Prostate gland (tissue), 2 donors: ENCODE results near the gene PCDHAC2.

Experiments
- POLR2A ChIP-seq: fragments of 450-650 bp; IDR thresholded peaks from one replicate; pipeline ENCODE4 v1.6.1; 2016; ENCODE audit warnings: antibody characterized with exemption, mild to moderate bottlenecking
- TF ChIP-seq, protein P1 (sequence below), 4 experiments: fragments of 200-600 bp in 2 of 4; fragments of 450-650 bp in 2 of 4; sonication (generic) in 2 of 4; IDR thresholded peaks; 1 replicate in 3 of 4; 2 replicates in 1 of 4; pipeline ENCODE4 v1.5.1; 2016 to 2019; ENCODE audit warnings: antibody characterized with exemption in 4 of 4, mild to moderate bottlenecking in 2 of 4, moderate library complexity in 2 of 4

DNA sequence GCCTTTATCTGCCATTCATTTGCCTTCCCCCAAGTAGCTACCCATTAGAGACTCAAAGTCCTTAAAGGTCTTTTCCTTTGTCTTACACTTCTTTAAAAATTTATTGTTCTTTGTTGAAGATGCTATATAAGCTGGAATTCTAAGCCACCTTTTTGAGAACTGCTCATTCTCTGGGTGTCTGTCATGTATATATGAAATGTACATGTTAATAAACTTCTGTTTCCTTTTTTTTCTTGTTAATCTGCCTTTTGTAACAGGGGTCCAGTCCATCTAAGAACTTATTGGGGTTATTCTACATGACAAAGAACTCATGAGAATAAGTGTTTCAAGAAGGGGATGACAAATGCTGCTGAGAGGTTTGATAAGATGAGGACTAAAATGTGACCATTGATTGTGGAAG, 41.5 kb downstream of the PCDHAC2 start:
- TF ChIP-seq, protein P1, sequence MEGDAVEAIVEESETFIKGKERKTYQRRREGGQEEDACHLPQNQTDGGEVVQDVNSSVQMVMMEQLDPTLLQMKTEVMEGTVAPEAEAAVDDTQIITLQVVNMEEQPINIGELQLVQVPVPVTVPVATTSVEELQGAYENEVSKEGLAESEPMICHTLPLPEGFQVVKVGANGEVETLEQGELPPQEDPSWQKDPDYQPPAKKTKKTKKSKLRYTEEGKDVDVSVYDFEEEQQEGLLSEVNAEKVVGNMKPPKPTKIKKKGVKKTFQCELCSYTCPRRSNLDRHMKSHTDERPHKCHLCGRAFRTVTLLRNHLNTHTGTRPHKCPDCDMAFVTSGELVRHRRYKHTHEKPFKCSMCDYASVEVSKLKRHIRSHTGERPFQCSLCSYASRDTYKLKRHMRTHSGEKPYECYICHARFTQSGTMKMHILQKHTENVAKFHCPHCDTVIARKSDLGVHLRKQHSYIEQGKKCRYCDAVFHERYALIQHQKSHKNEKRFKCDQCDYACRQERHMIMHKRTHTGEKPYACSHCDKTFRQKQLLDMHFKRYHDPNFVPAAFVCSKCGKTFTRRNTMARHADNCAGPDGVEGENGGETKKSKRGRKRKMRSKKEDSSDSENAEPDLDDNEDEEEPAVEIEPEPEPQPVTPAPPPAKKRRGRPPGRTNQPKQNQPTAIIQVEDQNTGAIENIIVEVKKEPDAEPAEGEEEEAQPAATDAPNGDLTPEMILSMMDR (IDR thresholded peaks at IDR 0.05), result no peak
- TF ChIP-seq POLR2A, result no peak
